SK-N-MC (cell line): Measurements from ENCODE around the gene CD302.

Experiments
- EZH2 ChIP-seq: fragments of 200-600 bp; sonication (generic); IDR thresholded peaks from one replicate; pipeline ENCODE4 v1.6.1; 2017; ENCODE audit warnings: antibody characterized with exemption
- FOXP2 ChIP-seq: optimal IDR thresholded peaks from 2 replicates; pipeline ENCODE3; 2011; ENCODE audit warnings: mild to moderate bottlenecking, moderate library complexity; ENCODE audit not compliant: insufficient read depth; ENCODE audit errors: extremely low read length, control extremely low read depth
- POLR2AphosphoS5 ChIP-seq: IDR thresholded peaks from 2 replicates; pipeline ENCODE4 v1.6.1; 2012; ENCODE audit warnings: mild to moderate bottlenecking, low read depth, low read length, borderline replicate concordance

DNA sequence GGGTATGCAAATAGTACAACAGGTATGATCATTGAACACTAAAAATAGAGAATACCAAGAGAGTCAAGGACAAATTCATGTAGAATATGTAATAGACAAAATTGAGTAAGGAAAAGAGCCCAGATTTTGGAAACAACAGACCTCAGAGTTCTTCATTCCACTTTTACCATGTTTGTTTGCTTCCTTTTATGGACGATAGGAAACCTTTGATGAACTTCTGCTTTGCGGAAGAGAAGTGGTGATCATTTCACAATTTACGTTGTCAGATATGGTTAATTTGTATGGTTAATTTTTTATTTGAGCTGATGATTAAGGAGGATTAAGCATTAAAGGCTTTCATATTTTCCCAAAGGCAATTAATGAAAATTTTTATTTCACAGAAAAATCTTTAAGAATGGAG is 69.4 kb downstream of the CD302 start:
- TF ChIP-seq EZH2 (no peak), POLR2AphosphoS5 (no peak), FOXP2 (no peak)
